Measurements from ENCODE around the gene SUN3. TPM values are rescaled to one million over a fixed set of nuclear protein-coding genes. Genes with fewer than 3 reads are reported as not detected.

The SUN3 gene
- total and polyA plus RNA-seq, 11 donors = not detected

DNA sequence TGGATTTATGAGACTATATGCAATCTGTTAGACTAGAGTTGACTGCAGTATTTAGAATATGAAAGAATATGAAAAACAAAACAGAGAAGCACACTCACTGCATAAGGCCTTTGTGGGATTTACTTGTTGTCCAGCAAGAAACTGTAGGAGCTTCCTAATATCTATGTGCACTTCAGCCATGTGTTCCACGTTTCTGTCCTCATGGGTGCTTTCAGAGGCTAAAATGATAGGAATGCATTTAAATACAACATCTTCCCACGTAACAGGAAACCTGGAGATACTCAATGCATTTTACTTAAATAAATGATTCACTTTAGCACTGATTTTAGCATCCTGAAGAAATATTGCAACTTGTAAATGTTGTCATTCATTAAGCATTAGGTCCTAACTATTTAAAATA lies 61.2 kb downstream of the SUN3 start:
- ATAC-seq (no peak), DNase-seq (no peak)
- H3K4me1 ChIP-seq = peaks cover 0 to 43% (median 9%) of the 10 kb centered on the region in 12 donors
- TF ChIP-seq, protein P1, sequence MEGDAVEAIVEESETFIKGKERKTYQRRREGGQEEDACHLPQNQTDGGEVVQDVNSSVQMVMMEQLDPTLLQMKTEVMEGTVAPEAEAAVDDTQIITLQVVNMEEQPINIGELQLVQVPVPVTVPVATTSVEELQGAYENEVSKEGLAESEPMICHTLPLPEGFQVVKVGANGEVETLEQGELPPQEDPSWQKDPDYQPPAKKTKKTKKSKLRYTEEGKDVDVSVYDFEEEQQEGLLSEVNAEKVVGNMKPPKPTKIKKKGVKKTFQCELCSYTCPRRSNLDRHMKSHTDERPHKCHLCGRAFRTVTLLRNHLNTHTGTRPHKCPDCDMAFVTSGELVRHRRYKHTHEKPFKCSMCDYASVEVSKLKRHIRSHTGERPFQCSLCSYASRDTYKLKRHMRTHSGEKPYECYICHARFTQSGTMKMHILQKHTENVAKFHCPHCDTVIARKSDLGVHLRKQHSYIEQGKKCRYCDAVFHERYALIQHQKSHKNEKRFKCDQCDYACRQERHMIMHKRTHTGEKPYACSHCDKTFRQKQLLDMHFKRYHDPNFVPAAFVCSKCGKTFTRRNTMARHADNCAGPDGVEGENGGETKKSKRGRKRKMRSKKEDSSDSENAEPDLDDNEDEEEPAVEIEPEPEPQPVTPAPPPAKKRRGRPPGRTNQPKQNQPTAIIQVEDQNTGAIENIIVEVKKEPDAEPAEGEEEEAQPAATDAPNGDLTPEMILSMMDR (IDR thresholded peaks at IDR 0.05) = no peak
- TF ChIP-seq POLR2A (IDR thresholded peaks at IDR 0.05) = no peak
- 82 to 88% (median 87%) methylated on average over 2 of the region's 2 CpGs for WGBS, 4 donors
- no peak overlapping the region for H3K4me3 ChIP-seq
- H3K27ac ChIP-seq = peak overlapping the region in 1 of 12 donors; percentile 17
- no peaks in the 10 kb centered on the region for H3K9me3 ChIP-seq
- no peaks in the 10 kb centered on the region for H3K27me3 ChIP-seq
- intact Hi-C loops (cut with DNase I) = loop anchor here in 5 of 10 donors (1.0 to 5.0 kb wide), 3 partner anchors 22 to 175 kb away; no protein-coding TSS in a partner anchor
- H3K36me3 ChIP-seq = peaks cover 0 to 92% (median 83%) of the 10 kb centered on the region in 9 donors

DNA sequence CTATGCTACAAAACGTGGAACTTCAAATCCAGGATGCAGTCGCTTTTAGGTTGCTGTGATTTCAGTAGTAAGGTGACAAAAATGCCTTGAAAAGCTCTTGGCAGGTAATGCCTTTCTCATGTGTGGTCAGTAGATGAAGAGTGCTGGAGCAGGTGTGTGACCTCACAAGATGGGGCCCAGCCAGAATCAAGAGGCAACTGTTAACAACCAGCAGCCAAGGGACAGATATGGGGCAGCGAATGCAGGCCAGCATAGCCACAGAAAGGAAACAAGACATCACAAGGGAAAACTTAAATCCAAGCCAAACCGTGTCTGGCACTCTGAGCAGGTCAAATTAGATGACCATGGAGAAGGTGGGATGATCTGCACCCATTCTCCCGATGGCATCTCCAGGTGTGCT lies 61.8 kb downstream of the SUN3 start:
- DNase-seq (peak in 2 of 5 donors; percentile 63 to 67), ATAC-seq (peak in 3 of 4 donors; percentile 48 to 66 (median 62))
- Histone ChIP-seq H3K9me3 (no peaks in the 10 kb centered on the region), H3K27ac (peak overlapping the region in 1 of 12 donors; percentile 17), H3K4me1 (peaks cover 0 to 41% (median 10%) of the 10 kb centered on the region in 12 donors), H3K4me3 (no peak overlapping the region), H3K36me3 (peaks cover 0 to 92% (median 83%) of the 10 kb centered on the region in 9 donors), H3K27me3 (no peaks in the 10 kb centered on the region)
- WGBS, 4 donors = 68 to 82% (median 73%) methylated on average over 5 of the region's 5 CpGs
- TF ChIP-seq POLR2A (IDR thresholded peaks at IDR 0.05) = no peak
- TF ChIP-seq, protein P1 (IDR thresholded peaks at IDR 0.05) = no peak
- intact Hi-C loops (cut with DNase I) = loop anchor here in 1 of 10 donors (5.0 kb wide), 1 partner anchor 175 kb away; no protein-coding TSS in a partner anchor

DNA sequence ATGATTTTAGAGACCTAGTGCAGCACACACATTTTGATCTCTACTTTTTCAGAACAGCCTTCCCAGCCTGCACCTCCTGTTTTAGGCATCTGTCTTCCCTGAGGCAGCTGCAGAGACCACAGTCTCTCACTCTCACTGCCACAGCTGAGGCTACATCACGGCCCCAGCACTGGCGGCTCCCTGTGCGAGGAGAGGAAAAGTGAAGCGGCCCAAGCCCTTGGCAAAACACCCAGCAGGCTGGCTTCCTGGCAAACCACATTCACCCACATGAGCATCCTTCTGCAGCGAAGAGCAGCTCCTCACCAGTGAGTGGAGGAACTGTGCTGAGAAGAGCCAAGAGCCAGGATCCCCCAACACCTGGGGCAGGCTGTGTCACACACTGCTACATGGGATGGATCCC lies 63.5 kb downstream of the SUN3 start:
- Histone ChIP-seq H3K36me3 (peaks cover 0 to 92% (median 82%) of the 10 kb centered on the region in 9 donors), H3K9me3 (no peaks in the 10 kb centered on the region), H3K27ac (no peak overlapping the region), H3K4me3 (no peak overlapping the region), H3K4me1 (peaks cover 0 to 28% (median 6%) of the 10 kb centered on the region in 12 donors), H3K27me3 (no peaks in the 10 kb centered on the region)
- no peak for ATAC-seq
- TF ChIP-seq, protein P1 (IDR thresholded peaks at IDR 0.05) = no peak
- TF ChIP-seq POLR2A (IDR thresholded peaks at IDR 0.05) = no peak
- DNase-seq = no peak
- intact Hi-C loops (cut with DNase I) = loop anchor here in 1 of 10 donors (5.0 kb wide), 1 partner anchor 173 kb away; no protein-coding TSS in a partner anchor
- WGBS, 4 donors = 84 to 96% (median 91%) methylated on average over 4 to 5 of the region's 5 CpGs

DNA sequence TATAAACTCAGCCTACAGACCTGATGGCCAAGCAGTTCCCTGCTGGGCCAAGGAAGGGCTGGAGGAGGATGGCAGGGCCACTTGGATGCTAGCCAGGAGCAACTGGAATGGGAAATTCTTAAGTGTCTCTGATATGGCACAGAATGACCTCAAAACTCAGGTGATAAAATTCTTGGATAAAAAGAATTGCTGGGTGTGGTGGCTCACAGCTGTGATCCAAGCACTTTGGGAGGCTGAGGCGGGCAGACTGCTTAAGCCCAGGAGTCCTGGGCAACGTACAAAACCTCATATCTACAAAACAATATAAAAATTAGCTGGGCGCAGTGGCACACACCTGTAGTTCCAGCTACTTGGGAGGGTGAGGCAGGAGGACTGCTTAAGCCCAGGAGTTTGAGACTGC lies 66.6 kb downstream of the SUN3 start:
- Histone ChIP-seq H3K36me3 (peaks cover 0 to 76% (median 65%) of the 10 kb centered on the region in 9 donors), H3K9me3 (no peaks in the 10 kb centered on the region), H3K27me3 (no peaks in the 10 kb centered on the region), H3K4me1 (peaks cover 0 to 8% (median 0%) of the 10 kb centered on the region in 12 donors), H3K4me3 (no peak overlapping the region), H3K27ac (no peak overlapping the region)
- DNase-seq (no peak), ATAC-seq (no peak)
- intact Hi-C loops (cut with DNase I) = no loop called here
- WGBS, 4 donors = 89 to 96% (median 91%) methylated on average over 3 of the region's 3 CpGs
- TF ChIP-seq, protein P1 (IDR thresholded peaks at IDR 0.05) = no peak

Measured in heart left ventricle (tissue), 16 donors.